ENCODE data around the gene MAML1.

MAML1 gene

DNA sequence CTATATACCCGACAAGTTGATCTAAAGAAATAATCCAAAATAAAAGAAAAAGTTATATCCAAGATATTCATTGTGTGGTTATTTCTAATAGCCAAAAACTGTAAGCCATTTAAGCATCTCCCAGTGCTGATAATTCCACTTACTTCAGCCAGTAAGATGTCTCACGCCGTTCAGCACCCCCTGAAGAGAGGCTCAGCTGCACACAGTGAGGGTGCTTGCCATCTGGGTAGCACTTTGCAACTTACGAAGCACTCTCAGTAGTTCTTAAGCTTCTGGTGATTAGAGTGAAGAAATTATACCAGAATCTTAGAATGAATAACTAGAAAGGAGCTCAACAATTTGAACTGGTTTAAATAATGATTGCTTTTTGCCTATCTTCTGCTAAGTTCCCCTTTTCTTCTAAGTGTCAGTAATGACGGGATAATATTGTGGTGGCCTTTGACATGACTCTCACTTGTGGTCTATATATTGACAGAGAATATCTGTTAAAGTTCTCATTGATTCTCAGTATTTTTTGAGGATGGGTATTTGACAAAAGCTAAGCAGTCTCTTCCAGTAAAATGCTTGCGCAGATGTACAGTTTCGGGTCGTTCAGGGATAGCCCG, 35.0 kb downstream of the MAML1 start:
- H3K36me3 Mint-ChIP-seq (ENCODE audit: low read depth): peaks cover 70% of the 10 kb centered on the region
- H3K27me3 Mint-ChIP-seq: no peaks in the 10 kb centered on the region
- no peaks in the 10 kb centered on the region for H3K9me3 Mint-ChIP-seq
- H3K4me3 Mint-ChIP-seq: no peak overlapping the region
- intact Hi-C loops (cut with micrococcal nuclease): no loop called here
- no peak overlapping the region for H3K27ac Mint-ChIP-seq
- peaks cover 98% of the 10 kb centered on the region for H3K4me1 Mint-ChIP-seq (ENCODE audit: low read depth)

DNA sequence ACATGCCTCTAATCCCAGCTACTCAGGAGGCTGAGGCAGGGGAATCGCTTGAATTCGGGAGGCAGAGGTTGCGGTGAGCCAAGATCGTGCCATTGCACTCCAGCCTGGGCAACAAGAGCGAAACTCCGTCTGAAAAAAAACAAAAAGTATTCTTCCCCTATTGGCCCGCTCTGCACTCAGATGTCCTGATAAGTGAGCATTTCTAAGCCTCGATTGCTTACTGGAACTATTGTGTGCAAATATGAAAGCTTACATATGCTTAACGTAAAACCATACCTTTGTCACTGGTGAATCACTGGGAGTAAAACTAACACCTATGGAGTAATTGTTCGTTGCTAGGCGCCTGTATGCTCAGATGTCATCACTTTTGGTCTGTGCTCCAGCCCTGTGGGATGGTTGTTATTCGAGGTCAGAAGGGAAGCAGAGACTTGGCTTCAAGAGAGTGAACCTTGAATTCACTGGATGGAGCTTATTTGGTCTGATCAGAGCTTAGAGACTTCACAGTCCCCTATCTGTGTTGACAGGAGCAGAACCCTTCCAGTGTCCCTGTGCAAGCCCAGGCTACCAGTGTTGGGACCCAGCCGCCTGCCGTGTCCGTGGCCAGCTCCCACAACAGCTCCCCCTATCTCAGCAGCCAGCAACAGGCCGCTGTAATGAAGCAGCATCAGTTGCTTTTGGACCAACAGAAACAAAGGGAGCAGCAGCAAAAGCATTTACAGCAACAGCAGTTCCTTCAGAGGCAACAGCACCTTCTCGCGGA, 35.9 kb downstream of the MAML1 start:
- H3K27me3 Mint-ChIP-seq: no peaks in the 10 kb centered on the region
- H3K27ac Mint-ChIP-seq: peak overlapping the region; percentile 45
- intact Hi-C loops (cut with micrococcal nuclease): no loop called here
- no peak overlapping the region for H3K4me3 Mint-ChIP-seq
- peaks cover 99% of the 10 kb centered on the region for H3K4me1 Mint-ChIP-seq (ENCODE audit: low read depth)
- H3K9me3 Mint-ChIP-seq: no peaks in the 10 kb centered on the region
- peaks cover 79% of the 10 kb centered on the region for H3K36me3 Mint-ChIP-seq (ENCODE audit: low read depth)

DNA sequence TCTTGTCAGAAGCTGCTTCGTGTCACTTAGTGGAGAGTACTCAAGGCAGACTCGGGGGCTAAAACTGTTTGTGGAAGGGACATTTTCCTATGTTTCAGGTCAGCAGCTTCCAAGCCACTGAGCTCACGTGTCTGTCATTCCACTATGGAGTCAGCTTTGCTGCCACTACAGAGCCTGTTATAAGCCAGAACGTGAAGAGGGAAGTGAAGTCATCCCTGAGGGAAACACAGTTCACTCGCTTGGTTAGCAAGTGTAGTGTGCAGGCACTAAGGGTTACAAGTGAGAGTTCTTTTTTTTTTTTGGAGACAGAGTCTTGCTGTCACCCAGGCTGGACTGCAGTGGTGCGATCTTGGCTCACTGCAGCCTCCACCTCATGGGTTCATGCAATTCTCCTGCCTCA, 36.6 kb downstream of the MAML1 start:
- Mint-ChIP-seq H3K36me3 (ENCODE audit: low read depth) (peaks cover 87% of the 10 kb centered on the region), H3K4me3 (no peak overlapping the region), H3K9me3 (no peaks in the 10 kb centered on the region), H3K4me1 (ENCODE audit: low read depth) (peaks cover 99% of the 10 kb centered on the region), H3K27ac (peak overlapping the region; percentile 45), H3K27me3 (no peaks in the 10 kb centered on the region)
- intact Hi-C loops (cut with micrococcal nuclease): no loop called here

DNA sequence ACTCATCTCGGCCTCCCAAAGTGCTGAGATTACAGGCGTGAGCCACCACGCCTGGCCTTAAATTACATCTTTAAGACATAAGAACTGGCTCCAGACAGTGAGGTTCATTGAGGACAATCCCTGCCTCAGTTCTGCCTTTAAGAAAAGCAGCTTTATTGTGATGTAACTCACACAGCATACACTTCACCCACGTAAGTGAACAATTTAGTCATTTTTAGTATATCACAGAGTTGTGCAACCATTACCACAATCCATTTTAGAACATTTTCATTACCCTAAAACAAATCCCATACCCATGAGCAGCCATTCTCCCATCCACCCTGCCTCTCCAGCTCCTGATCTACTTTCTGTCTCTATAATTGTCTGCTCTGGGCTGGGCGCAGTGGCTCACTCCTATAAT, 37.2 kb downstream of the MAML1 start:
- Mint-ChIP-seq H3K36me3 (ENCODE audit: low read depth) (peaks cover 92% of the 10 kb centered on the region), H3K27me3 (no peaks in the 10 kb centered on the region)

DNA sequence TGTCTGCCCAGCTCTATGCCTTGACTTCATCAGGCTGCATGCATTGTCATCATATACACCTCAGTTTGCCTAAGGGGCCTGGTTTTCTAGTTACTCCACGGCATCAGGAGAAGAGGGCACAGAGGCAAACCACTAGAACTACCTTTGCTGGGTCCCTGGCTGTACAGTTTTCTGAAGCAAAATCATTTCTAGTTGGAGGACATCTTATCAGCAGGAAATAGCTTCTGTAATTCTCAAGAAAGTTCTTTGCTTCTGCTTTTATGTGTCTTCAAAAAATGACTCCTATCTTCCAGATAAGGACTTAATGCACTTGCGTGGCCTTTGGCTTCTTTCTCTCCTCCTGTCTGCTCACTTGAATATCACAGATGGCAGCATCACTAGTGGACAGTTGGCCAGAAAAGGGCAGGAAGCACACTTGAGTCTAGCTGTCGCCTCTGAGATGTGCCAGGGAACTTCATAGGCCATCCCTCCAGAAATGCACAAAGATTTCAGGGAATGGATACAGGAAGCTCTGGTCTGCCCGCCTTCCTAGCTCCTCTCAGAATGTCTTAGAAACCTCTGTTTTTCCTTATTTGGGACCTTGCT, 38.8 kb downstream of the MAML1 start:
- intact Hi-C loops (cut with micrococcal nuclease): no loop called here
- Mint-ChIP-seq H3K27ac (peak overlapping the region; percentile 55), H3K36me3 (ENCODE audit: low read depth) (peaks cover 89% of the 10 kb centered on the region), H3K27me3 (no peaks in the 10 kb centered on the region), H3K4me3 (no peak overlapping the region), H3K9me3 (no peaks in the 10 kb centered on the region), H3K4me1 (ENCODE audit: low read depth) (peaks cover 99% of the 10 kb centered on the region)

More for the DNA sequence above, 37.2 kb downstream of the MAML1 start:
- intact Hi-C loops (cut with micrococcal nuclease): no loop called here
- Mint-ChIP-seq H3K4me1 (ENCODE audit: low read depth) (peaks cover 99% of the 10 kb centered on the region), H3K9me3 (no peaks in the 10 kb centered on the region), H3K4me3 (no peak overlapping the region), H3K27ac (peak overlapping the region; percentile 45)

DNA sequence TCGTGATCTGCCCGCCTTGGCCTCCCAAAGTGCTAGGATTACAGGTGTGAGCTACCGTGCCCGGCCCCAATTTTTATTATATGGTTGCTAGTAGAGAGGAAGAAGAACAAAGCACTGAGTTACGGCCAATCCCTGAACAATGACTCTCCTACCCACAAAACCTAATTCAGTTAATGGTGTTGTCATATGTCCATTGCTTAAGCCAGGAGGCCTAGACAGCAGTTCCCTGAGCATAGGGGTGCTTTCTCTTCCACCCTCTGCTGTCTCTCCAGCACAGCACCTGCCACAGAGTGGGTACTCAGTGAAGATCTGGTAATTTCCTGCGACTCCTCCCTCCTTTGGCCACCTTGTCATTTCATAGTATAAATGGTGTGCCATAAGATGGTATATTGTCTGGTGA, 39.7 kb downstream of the MAML1 start:
- Mint-ChIP-seq H3K27me3 (no peaks in the 10 kb centered on the region), H3K27ac (peak overlapping the region; percentile 55), H3K9me3 (no peaks in the 10 kb centered on the region), H3K4me1 (ENCODE audit: low read depth) (peaks cover 98% of the 10 kb centered on the region), H3K4me3 (no peak overlapping the region), H3K36me3 (ENCODE audit: low read depth) (peaks cover 83% of the 10 kb centered on the region)
- intact Hi-C loops (cut with micrococcal nuclease): no loop called here

DNA sequence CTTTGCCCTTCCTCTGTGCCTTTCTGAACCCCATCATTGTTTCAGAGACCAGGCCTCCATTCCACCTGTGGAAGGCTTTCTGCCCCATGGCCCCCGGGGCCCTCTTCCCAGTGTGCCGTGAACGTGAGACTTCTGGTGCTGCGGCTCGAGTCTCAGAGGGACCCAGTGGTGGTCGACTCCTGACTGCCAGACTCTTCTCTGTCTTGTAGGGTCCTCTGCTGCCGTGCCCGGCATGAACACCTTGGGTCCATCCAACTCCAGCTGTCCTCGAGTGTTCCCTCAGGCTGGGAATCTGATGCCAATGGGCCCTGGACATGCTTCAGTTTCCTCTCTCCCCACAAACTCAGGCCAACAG, 41.0 kb downstream of the MAML1 start:
- peak overlapping the region; percentile 55 for H3K27ac Mint-ChIP-seq
- peaks cover 80% of the 10 kb centered on the region for H3K36me3 Mint-ChIP-seq (ENCODE audit: low read depth)
- peaks cover 99% of the 10 kb centered on the region for H3K4me1 Mint-ChIP-seq (ENCODE audit: low read depth)
- intact Hi-C loops (cut with micrococcal nuclease): no loop called here
- H3K27me3 Mint-ChIP-seq: no peaks in the 10 kb centered on the region
- no peaks in the 10 kb centered on the region for H3K9me3 Mint-ChIP-seq
- no peak overlapping the region for H3K4me3 Mint-ChIP-seq

DNA sequence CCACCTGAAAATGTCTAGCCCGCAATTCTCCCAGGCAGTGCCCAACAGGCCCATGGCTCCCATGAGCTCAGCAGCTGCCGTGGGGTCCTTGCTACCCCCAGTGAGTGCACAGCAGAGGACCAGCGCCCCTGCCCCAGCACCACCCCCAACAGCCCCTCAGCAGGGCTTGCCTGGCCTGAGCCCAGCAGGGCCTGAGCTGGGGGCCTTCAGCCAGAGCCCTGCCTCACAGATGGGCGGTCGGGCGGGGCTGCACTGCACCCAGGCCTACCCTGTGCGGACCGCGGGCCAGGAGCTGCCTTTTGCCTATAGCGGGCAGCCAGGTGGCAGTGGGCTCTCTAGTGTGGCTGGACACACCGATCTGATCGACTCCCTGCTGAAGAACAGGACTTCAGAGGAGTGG, 41.8 kb downstream of the MAML1 start:
- intact Hi-C loops (cut with micrococcal nuclease): no loop called here
- Mint-ChIP-seq H3K36me3 (ENCODE audit: low read depth) (peaks cover 77% of the 10 kb centered on the region), H3K4me3 (no peak overlapping the region)

DNA sequence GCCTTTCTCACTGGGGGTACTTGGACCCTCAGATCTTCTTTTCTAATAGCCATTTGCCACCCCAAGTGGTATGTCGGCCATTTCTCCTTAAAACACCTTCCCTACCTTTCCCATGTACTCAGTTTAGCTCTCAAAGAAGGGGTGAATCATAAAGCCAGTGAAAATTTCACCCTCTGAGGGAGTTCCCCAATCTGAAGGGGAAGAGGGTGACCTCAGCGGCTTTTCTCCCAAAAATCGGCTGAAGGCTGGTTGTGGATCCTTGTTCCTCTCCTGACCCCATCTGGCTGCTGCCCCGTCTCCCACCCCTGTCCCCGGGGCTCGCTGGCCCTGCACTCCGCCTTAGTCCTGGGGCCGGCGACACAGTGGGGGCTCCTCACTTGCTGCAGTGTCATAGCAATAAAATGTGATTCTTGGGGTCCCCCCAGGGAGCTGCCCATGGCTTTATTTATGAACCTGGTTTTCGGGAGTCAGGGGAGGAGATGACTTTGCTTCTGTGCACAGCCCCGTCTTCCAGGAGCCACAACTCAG, 43.9 kb downstream of the MAML1 start:
- Mint-ChIP-seq H3K4me1 (ENCODE audit: low read depth) (peaks cover 98% of the 10 kb centered on the region), H3K9me3 (no peaks in the 10 kb centered on the region), H3K27me3 (no peaks in the 10 kb centered on the region), H3K27ac (peak overlapping the region; percentile 89), H3K36me3 (ENCODE audit: low read depth) (peaks cover 74% of the 10 kb centered on the region), H3K4me3 (peak overlapping the region; percentile 44)
- intact Hi-C loops (cut with micrococcal nuclease): loop anchor here (2.0 kb wide), 2 partner anchors 14 to 16 kb away; partner anchors contain the start of gene LTC4S

More for the DNA sequence above, 41.8 kb downstream of the MAML1 start:
- Mint-ChIP-seq H3K9me3 (no peaks in the 10 kb centered on the region), H3K4me1 (ENCODE audit: low read depth) (peaks cover 99% of the 10 kb centered on the region), H3K27me3 (no peaks in the 10 kb centered on the region), H3K27ac (no peak overlapping the region)

DNA sequence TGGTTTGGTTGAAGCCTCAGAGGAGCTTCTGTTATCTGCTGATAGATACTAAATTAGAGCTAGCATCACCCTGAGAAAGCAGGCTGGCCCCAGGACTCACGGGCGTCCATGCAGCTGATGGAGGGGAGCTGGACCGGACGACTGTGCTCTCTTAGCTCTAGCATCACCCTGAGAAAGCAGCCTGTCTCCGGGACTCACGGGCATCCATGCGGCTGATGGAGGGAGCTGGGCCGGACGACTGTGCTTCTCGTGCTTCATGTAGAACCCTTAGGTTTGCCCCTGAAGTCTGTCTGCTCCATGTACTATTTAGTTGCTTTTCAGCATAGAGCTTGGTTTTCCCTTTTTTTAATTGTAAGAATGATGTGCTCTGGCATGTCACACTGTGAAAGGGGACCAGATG, 44.8 kb downstream of the MAML1 start:
- H3K36me3 Mint-ChIP-seq (ENCODE audit: low read depth): peaks cover 74% of the 10 kb centered on the region
- peak overlapping the region; percentile 89 for H3K27ac Mint-ChIP-seq
- intact Hi-C loops (cut with micrococcal nuclease): loop anchor here (2.0 kb wide), 2 partner anchors 15 kb away; partner anchors contain the start of gene LTC4S
- no peaks in the 10 kb centered on the region for H3K9me3 Mint-ChIP-seq
- H3K4me1 Mint-ChIP-seq (ENCODE audit: low read depth): peaks cover 88% of the 10 kb centered on the region
- H3K4me3 Mint-ChIP-seq: no peak overlapping the region
- no peaks in the 10 kb centered on the region for H3K27me3 Mint-ChIP-seq

DNA sequence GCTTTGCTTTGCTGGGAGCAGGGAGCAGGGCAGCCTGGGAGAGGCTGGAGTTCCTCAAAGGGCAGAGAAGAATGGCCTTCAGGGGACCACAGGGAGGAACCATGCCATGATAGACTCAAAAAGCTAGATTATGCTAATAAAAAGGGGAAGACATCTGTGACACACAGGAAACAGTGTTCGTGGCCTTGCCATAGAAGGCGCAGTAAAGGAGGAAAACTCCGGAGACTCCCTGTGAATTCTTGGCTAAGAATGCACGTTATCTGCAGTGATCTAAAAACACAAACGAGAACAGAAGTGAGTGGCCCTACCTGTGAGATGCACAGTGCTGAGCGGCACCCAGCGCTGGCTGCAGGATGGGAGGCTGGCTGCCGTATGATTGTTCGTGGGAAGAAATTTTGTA, 45.3 kb downstream of the MAML1 start:
- Mint-ChIP-seq H3K27me3 (no peaks in the 10 kb centered on the region), H3K9me3 (no peaks in the 10 kb centered on the region), H3K4me3 (peak overlapping the region; percentile 51), H3K27ac (peak overlapping the region; percentile 89), H3K36me3 (ENCODE audit: low read depth) (peaks cover 71% of the 10 kb centered on the region), H3K4me1 (ENCODE audit: low read depth) (peaks cover 84% of the 10 kb centered on the region)
- intact Hi-C loops (cut with micrococcal nuclease): loop anchor here (2.0 kb wide), 2 partner anchors 15 kb away; partner anchors contain the start of gene LTC4S

DNA sequence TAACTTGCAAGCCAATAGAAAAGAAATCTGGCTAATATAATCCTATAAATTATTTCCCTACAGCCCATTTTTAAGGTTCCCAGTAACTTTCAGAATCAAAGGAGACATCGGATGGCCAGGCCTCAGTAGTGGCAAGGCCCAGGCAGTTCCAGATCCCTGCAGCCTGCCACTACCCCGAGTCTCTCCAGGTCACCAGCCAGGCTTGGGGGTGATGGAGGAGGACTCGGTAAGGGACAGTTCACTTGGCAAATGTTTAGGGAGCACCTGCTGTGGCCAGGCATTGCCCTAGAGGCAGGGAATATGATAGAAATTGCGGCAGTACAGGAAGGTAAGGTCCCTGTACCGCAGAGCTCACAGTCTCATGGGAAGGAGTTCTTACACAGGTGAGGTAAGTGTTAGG, 46.0 kb downstream of the MAML1 start:
- intact Hi-C loops (cut with micrococcal nuclease): no loop called here
- Mint-ChIP-seq H3K4me3 (no peak overlapping the region), H3K27me3 (no peaks in the 10 kb centered on the region), H3K36me3 (ENCODE audit: low read depth) (peaks cover 64% of the 10 kb centered on the region), H3K27ac (peak overlapping the region; percentile 89), H3K4me1 (ENCODE audit: low read depth) (peaks cover 77% of the 10 kb centered on the region), H3K9me3 (no peaks in the 10 kb centered on the region)

DNA sequence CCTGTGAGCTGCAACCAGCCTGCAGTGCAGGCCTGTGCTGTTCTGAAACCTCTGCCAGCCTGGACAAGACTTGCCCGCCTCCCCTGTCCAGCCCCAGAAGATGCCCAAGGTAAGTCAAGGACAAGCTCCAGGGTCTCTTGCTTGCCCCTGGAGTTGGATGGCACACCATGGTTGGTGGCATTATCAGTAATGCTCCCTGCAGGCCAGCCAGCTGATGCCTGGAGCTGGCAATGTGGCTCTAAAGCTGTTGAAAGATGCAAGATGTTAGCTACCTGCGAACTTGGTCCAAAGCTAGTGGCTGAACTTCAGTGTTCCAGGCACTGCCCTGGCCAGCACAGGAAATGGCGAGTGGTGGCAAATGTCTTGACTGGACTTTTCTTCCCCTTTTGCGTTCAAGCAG, 47.2 kb downstream of the MAML1 start:
- peaks cover 71% of the 10 kb centered on the region for H3K4me1 Mint-ChIP-seq (ENCODE audit: low read depth)
- no peaks in the 10 kb centered on the region for H3K9me3 Mint-ChIP-seq
- no peak overlapping the region for H3K4me3 Mint-ChIP-seq
- peak overlapping the region; percentile 89 for H3K27ac Mint-ChIP-seq
- intact Hi-C loops (cut with micrococcal nuclease): no loop called here
- H3K36me3 Mint-ChIP-seq (ENCODE audit: low read depth): peaks cover 59% of the 10 kb centered on the region
- no peaks in the 10 kb centered on the region for H3K27me3 Mint-ChIP-seq

DNA sequence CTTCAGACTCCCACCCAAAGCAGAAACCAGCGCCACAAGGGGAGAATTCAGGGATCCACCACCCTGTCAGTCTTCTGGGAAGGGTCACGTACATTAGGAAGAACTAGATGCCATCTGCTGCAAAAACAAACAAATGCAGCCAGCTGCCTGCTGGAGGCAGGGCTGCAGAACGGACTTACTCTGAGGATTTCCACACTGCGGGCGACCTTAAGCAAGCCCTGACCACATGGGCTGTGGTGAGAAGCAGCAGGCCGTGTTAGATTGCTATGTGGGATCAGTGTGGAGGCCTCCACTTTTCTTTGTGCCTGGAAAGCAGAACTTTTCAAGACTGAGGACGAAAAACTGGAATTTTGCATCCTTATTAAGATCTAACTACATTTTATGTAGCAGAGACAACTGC, 47.7 kb downstream of the MAML1 start:
- Mint-ChIP-seq H3K4me3 (no peak overlapping the region), H3K27me3 (no peaks in the 10 kb centered on the region), H3K9me3 (no peaks in the 10 kb centered on the region), H3K27ac (peak overlapping the region; percentile 89), H3K4me1 (ENCODE audit: low read depth) (peaks cover 67% of the 10 kb centered on the region), H3K36me3 (ENCODE audit: low read depth) (peaks cover 56% of the 10 kb centered on the region)
- intact Hi-C loops (cut with micrococcal nuclease): no loop called here

All from dendritic cell treated with granulocyte-macrophage colony-stimulating factor and Interleukin-4, amounts not matched to agents 40 ng/mL and 50 ng/mL, for 4 days (primary cell).